OCI-LY1 (cell line): Measurements from ENCODE around the gene SENP8.

Source experiments
- H2AFZ ChIP-seq: fragments of 200-600 bp; sonication (generic), shearing (Covaris generic); 2 replicates; pipeline ENCODE4 v1.6.0; 2014; ENCODE audit warnings: antibody characterized with exemption, mild to moderate bottlenecking, low read length
- H3F3A ChIP-seq: fragments of 200-600 bp; sonication (generic), shearing (Covaris generic); 2 replicates; pipeline ENCODE4 v1.6.0; 2014; ENCODE audit warnings: mild to moderate bottlenecking, antibody characterized with exemption, low read length, moderate library complexity; ENCODE audit not compliant: insufficient read depth
- H3K27ac ChIP-seq: fragments of 200-600 bp; sonication (generic); 2 replicates; pipeline ENCODE4 v1.5.1; 2014; ENCODE audit warnings: low read length, mixed run types, mild to moderate bottlenecking, low read depth; ENCODE audit not compliant: poor library complexity, severe bottlenecking
- H3K27me3 ChIP-seq: fragments of 200-600 bp; sonication (generic); 2 replicates; pipeline ENCODE4 v1.6.0; 2014; ENCODE audit warnings: antibody characterized with exemption, mild to moderate bottlenecking, low read length, moderate library complexity; ENCODE audit not compliant: insufficient read depth
- H3K36me3 ChIP-seq: fragments of 200-600 bp; sonication (generic); 2 replicates; pipeline ENCODE4 v1.6.1; 2014; ENCODE audit warnings: mild to moderate bottlenecking, antibody characterized with exemption, low read length, moderate library complexity, mixed read lengths; ENCODE audit not compliant: insufficient read depth
- H3K4me1 ChIP-seq: fragments of 200-600 bp; sonication (generic); 2 replicates; pipeline ENCODE4 v1.5.1; 2014; ENCODE audit warnings: mild to moderate bottlenecking, low read length, moderate library complexity; ENCODE audit not compliant: insufficient read depth, severe bottlenecking
- H3K4me2 ChIP-seq: fragments of 200-600 bp; sonication (generic), shearing (Covaris generic); 2 replicates; pipeline ENCODE4 v1.6.1; 2014; ENCODE audit warnings: low read length
- H3K4me3 ChIP-seq: fragments of 200-600 bp; sonication (generic); 2 replicates; pipeline ENCODE4 v1.5.1; 2014; ENCODE audit warnings: low read length, low read depth, mild to moderate bottlenecking, mixed read lengths; ENCODE audit not compliant: poor library complexity, severe bottlenecking
- H3K79me2 ChIP-seq: fragments of 200-600 bp; shearing (Covaris generic); 2 replicates; pipeline ENCODE4 v1.6.1; 2016; ENCODE audit warnings: mixed run types, low read length, mixed read lengths; ENCODE audit not compliant: insufficient read depth
- H3K9ac ChIP-seq: fragments of 200-600 bp; sonication (generic), shearing (Covaris generic); 2 replicates; pipeline ENCODE4 v1.6.1; 2014; ENCODE audit warnings: mild to moderate bottlenecking, low read length, mixed read lengths
- H3K9me2 ChIP-seq: fragments of 200-600 bp; sonication (generic), shearing (Covaris generic); 2 replicates; pipeline ENCODE4 v1.6.1; 2014; ENCODE audit warnings: low read depth, mild to moderate bottlenecking, low read length, mixed read lengths
- H3K9me3 ChIP-seq: fragments of 200-600 bp; shearing (Covaris generic); 2 replicates; pipeline ENCODE4 v1.6.1; 2014; ENCODE audit warnings: low read length, mixed read lengths
- H4K20me1 ChIP-seq: fragments of 200-600 bp; sonication (generic), shearing (Covaris generic); 2 replicates; pipeline ENCODE4 v1.6.0; 2016; ENCODE audit warnings: mild to moderate bottlenecking, low read length; ENCODE audit not compliant: insufficient read depth
- EZH2 ChIP-seq: fragments of 200-600 bp; sonication (generic), shearing (Covaris generic); IDR thresholded peaks from 2 replicates; pipeline ENCODE4 v1.8.0; 2017; ENCODE audit warnings: borderline replicate concordance, mixed run types, mild to moderate bottlenecking, antibody characterized with exemption, low read length, moderate library complexity, mixed read lengths
- TF ChIP-seq, protein P1 (sequence below): fragments of 200-600 bp; sonication (generic), shearing (Covaris generic); IDR thresholded peaks from 2 replicates; pipeline ENCODE4 v1.5.1; 2017; ENCODE audit warnings: mild to moderate bottlenecking, antibody characterized with exemption, low read length, moderate library complexity, mixed read lengths

SENP8 gene

DNA sequence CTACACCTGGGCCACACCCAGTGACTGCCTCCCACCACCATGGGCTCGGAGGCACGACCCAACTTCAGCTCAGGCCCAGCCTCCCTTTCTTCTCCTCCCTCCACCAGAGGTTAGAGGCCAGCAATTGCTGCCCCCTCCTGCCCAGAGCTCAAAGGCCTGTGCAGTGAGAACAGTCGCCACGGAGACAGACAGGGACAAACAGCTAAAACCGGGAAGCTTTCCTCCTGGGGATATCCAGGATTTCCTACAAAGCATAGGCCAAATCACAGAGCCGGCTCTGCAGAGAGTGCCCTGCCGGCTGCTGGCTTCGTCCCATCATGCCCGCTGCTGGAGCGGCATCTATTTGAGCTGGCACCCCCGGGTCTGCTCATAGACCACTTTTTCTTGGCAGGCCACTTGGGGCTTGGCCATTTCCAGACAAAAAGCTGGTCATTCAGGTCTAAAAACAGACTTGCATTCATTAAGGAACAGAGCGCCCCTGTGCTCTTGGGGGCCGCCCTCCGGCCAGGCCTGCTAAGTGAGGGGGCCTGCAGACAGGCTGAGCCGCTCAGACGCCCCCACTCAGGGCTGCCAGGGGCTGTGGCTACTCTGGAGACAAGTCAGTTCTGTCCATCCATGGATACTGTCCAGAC lies 61.9 kb downstream of the SENP8 start:
- H3K27ac ChIP-seq: no peak overlapping the region
- no peak overlapping the region for H3K4me2 ChIP-seq
- H3K9me2 ChIP-seq: no peaks in the 10 kb centered on the region
- H3K4me3 ChIP-seq: no peak overlapping the region
- no peak overlapping the region for H3K9ac ChIP-seq
- no peaks in the 10 kb centered on the region for H3K79me2 ChIP-seq
- H3F3A ChIP-seq: no peaks in the 10 kb centered on the region
- TF ChIP-seq, protein P1, sequence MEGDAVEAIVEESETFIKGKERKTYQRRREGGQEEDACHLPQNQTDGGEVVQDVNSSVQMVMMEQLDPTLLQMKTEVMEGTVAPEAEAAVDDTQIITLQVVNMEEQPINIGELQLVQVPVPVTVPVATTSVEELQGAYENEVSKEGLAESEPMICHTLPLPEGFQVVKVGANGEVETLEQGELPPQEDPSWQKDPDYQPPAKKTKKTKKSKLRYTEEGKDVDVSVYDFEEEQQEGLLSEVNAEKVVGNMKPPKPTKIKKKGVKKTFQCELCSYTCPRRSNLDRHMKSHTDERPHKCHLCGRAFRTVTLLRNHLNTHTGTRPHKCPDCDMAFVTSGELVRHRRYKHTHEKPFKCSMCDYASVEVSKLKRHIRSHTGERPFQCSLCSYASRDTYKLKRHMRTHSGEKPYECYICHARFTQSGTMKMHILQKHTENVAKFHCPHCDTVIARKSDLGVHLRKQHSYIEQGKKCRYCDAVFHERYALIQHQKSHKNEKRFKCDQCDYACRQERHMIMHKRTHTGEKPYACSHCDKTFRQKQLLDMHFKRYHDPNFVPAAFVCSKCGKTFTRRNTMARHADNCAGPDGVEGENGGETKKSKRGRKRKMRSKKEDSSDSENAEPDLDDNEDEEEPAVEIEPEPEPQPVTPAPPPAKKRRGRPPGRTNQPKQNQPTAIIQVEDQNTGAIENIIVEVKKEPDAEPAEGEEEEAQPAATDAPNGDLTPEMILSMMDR: no peak
- no peak for TF ChIP-seq EZH2
- no peak overlapping the region for H2AFZ ChIP-seq
- no peaks in the 10 kb centered on the region; the same call in 1 of the 2 replicates for H3K27me3 ChIP-seq
- H3K9me3 ChIP-seq: no peaks in the 10 kb centered on the region
- H4K20me1 ChIP-seq: no peaks in the 10 kb centered on the region
- H3K4me1 ChIP-seq: no peaks in the 10 kb centered on the region
- H3K36me3 ChIP-seq: no peaks in the 10 kb centered on the region

- no peaks in the 10 kb centered on the region for H4K20me1 ChIP-seq
- no peak overlapping the region for H3K4me3 ChIP-seq
- H3K9ac ChIP-seq: no peak overlapping the region
- H3K4me1 ChIP-seq: no peaks in the 10 kb centered on the region
- no peaks in the 10 kb centered on the region for H3K9me3 ChIP-seq
- no peaks in the 10 kb centered on the region; the same call in 1 of the 2 replicates for H3K27me3 ChIP-seq
- H3K36me3 ChIP-seq: no peaks in the 10 kb centered on the region
- no peak overlapping the region for H3K4me2 ChIP-seq
- H3K9me2 ChIP-seq: no peaks in the 10 kb centered on the region
- no peaks in the 10 kb centered on the region for H3K79me2 ChIP-seq
- no peak overlapping the region for H3K27ac ChIP-seq
- no peaks in the 10 kb centered on the region for H3F3A ChIP-seq
- no peak for TF ChIP-seq EZH2
- TF ChIP-seq, protein P1: no peak
- no peak overlapping the region for H2AFZ ChIP-seq
Measured at GRCh38 chr15:72180761-72181324, 62.6 kb downstream of the SENP8 start.

DNA sequence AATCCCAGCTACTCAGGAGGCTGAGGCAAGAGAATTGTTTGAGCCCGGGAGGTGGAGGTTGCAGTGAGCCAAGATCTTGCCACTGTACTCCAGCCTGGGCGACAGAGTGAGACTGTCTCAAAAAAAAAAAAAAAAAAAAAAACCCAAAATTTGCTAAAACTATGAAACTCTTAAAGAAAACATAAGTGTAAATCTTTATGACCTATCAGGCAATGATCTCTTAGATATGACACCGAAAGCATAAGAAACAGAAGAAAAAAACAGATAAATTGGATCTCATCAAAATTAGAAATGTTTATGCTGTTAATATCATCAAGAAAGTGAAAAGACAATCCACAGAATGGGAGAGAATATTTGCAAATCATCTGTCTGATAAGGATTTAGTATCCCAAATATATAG lies 64.0 kb downstream of the SENP8 start:
- no peaks in the 10 kb centered on the region for H3K9me3 ChIP-seq
- no peaks in the 10 kb centered on the region; the same call in 1 of the 2 replicates for H3K27me3 ChIP-seq
- H3K4me3 ChIP-seq: no peak overlapping the region
- H2AFZ ChIP-seq: no peak overlapping the region
- H3K4me2 ChIP-seq: no peak overlapping the region
- H3K27ac ChIP-seq: no peak overlapping the region
- no peaks in the 10 kb centered on the region for H4K20me1 ChIP-seq
- H3K36me3 ChIP-seq: no peaks in the 10 kb centered on the region
- H3K4me1 ChIP-seq: no peaks in the 10 kb centered on the region
- TF ChIP-seq, protein P1: no peak
- TF ChIP-seq EZH2: no peak
- H3K9ac ChIP-seq: no peak overlapping the region
- H3K9me2 ChIP-seq: no peaks in the 10 kb centered on the region
- no peaks in the 10 kb centered on the region for H3K79me2 ChIP-seq
- no peaks in the 10 kb centered on the region for H3F3A ChIP-seq
